DMS114 treated with DMSO at 0.1 percent for 48 hours (cell line): ENCODE measurements around the gene HTR7.
"Not testable (repeated sequence)": the region's sequence is repeated elsewhere in the genome, so short reads cannot be mapped to it uniquely, and the experiment has no call there.

Source experiments
- DNase-seq: peaks from one replicate; lab custom pipeline; 2025; ENCODE audit not compliant: unreplicated experiment; lab: John Stamatoyannopoulos, UW

The HTR7 gene

GRCh38 chr10:90859321-90859751, 1.5 kb upstream of the HTR7 start:
- DNase-seq = no peak

GRCh38 chr10:90858461-90858968, 676 bp upstream of the HTR7 start:
- no peak for DNase-seq

- no peak for DNase-seq
Measured at GRCh38 chr10:90856964-90857634, 740 bp downstream of the HTR7 start.

DNA sequence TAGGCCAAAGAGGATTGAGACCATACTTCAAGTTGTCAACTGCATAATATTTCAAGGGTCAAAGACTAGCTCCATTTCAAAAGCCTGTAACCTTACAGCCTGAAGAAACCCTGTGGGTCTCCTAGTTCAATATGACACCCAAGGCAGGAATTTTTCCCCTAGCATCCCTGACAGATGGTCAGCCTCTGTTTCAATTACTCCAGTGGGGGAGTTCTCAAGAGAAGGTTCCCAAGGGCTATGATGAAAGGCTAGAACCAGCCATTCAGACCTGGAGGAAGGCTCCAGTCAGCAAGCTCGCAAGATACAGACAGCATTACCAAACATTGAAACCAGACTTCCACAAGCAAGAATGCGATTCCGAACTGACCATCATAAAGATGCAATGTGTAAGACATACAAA, 1.6 kb downstream of the HTR7 start:
- DNase-seq = no peak

DNA sequence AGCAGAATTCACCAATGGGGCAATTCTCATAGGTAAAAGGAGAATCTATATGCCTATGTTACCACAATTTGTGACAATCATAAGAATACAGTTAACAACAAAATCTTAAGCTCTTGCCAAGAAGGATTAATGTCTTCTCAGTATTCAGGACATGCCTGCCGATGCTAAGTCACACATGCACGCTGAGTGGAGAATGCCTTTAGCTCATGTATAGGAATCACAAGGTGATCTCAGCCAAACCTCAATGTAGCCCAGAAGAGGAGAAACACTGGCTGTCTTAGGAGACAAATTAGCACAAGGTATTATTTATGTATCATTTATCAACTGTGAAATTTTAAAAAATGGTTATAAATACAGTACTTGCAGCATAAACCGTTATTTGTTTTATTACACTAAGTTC, 2.7 kb downstream of the HTR7 start:
- no peak for DNase-seq

DNA sequence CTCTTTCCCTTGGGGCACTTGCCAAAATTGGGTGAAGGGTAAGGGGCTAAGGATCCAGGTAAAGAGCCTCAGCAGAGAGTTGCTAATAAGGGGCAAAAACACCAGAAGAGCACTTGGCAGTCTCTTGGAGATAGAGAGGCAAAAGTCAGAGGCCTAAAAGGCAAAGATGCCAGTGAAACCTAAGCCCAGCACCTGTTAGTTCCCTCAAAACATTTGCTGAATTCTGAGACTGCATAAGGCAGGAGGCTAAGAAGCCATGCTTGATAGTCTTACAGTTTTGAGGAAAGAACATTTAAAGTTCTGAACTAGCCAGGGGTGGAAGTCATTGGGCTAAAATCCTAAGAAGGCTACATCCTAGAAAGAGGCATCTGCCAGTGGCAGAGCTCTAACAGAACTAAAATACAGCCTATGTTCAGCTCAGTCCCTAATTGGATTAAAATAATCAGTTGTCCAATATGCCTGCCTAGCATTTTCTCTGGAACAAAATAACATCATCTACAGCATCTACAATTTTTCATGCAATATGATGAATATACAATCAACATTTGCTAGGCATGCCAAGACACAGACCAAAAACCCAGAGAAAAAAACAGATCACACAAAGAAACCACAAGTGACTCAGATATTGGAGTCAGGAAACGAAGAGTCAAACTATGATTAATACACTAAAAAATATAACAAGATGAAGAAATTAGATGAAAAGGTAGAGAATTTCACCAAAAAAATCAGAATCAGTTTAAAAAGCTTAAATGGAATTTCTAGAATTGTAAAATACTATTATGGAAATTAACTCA, 7.7 kb downstream of the HTR7 start:
- DNase-seq = no peak

DNA sequence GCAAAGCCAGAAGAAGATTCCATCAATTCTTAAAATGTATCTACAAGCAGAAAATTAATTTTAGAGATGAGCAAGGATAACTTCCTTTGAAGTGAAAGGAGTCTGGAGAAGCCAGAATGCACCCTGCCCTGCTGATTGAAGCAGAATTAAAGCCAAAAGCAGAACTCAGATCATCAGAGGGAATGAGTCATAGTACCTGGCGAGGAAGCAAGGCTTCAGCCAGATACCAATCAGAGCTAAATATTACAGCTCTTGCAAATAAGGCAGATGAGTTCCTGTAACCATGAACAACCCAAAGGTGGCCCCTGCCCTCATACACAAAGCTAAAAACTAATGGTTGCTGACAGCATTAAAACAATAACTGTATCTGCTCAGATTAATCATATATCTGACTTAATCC, 10.4 kb downstream of the HTR7 start:
- no peak for DNase-seq

- DNase-seq = no peak
Measured at GRCh38 chr10:90846746-90847145, 11.1 kb downstream of the HTR7 start.

DNA sequence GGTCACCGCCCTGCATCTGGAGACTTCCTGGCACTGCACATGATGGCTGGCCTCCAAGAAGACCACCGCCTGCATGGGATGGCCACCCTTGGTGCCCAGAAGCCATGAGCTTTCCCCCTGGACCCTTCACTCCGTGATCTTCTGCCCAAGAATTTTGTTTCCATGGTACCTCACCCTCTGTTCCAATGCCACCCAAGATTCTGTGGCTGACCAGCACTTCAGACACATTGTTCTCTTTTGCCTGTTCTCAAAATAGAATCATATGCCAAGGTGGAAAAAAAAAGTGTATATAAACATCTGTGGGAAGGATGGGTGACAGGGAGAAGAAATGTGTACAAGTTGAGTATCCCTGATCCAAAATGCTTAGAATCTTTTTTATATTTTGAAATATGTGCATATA, 12.1 kb downstream of the HTR7 start:
- no peak for DNase-seq

DNA sequence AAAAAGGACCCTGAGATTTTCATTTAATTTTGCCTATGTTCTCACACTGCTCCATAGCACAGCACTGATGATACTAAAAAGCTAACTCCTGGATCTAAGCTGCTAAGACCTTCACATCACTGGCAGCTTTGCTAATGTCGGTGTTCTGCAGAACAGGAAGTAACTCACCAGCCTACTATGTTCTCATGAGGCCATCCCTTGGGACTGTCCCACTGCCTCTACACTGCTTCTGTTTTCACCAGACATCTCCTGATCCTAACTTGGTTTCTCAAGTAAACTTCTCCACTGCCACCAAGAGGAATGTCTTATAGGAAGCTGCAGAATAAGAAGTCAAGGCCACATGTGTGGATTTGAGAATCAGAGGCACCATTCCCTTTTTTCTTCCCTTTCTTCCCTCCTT, 15.1 kb downstream of the HTR7 start:
- DNase-seq = no peak

DNA sequence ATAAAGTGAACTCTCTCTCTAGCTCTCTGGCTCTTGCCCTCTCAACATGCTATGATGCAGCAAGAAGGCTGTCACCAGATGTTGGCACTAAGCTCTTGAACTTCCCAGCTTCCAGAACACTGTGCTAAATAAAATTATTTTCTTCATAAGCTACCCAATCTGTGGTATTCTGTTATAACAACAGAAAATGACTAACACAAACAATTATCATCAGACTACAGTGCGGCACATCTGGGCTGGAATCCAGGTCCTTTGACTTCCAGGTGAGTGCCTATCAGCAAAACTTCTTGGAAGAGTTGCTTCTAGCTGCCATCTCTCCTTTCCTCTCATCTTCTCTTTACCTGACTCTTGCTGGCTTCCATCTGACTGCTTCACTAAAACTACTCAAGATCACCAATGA, 20.4 kb downstream of the HTR7 start:
- no peak for DNase-seq

DNA sequence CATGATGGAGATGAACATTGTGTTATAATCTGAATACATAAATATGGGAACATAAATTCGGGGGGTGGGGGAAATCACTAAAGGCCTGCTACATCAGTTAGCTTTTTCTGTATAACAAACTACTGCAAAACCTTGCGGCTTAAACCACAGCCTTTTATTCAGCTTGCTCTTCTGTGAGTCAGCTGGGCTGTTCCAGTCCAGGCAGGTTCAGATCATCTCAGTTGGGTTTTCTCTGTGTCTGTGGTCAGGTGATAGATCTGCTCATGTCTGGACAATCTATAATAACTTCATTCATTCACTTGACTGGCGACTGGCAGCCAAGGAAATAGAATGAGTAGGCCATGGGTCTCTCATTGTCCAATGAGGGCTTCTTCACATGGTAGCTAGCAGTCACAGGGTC, 23.5 kb downstream of the HTR7 start:
- no peak for DNase-seq

DNA sequence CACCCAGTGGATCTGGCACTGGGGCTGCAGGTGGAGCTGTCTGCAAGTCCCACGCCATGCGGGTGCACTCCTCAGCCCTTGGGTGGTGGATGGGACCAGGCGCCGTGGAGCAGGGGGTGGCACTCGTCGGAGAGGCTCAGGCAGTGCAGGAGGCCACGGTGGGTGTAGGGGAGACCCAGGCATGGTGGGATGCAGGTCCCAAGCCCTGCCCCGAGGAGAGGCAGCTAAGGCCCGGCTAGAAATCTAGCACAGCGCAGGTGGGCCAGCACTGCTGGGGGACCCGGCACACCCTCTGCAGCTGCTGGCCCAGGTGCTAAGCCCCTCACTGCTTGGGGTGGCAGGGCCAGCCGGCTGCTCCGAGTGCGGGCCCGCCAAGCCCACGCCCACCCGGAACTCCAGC, 25.7 kb downstream of the HTR7 start:
- no peak for DNase-seq

GRCh38 chr10:90822508-90822907, 35.3 kb downstream of the HTR7 start:
- no peak for DNase-seq

DNA sequence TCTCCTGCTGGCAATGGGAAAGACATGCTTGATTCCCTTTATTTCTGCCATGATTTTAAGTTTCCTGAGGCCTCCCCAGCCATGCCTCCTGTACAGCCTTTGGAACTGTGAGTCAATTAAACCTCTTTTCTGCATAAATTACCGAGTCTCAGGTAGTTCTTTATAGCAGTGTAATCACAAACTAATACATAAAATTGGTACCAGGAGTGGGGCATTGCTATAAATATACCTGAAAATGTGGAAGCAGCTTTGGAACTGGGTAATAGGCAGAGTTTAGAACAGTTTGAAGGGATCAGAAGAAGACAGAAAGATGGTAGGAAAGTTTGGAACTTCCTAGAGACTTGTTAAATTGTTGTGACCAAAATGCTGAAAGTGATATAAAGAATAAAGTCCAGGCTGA, 36.0 kb downstream of the HTR7 start:
- DNase-seq = not testable (repeated sequence)

DNA sequence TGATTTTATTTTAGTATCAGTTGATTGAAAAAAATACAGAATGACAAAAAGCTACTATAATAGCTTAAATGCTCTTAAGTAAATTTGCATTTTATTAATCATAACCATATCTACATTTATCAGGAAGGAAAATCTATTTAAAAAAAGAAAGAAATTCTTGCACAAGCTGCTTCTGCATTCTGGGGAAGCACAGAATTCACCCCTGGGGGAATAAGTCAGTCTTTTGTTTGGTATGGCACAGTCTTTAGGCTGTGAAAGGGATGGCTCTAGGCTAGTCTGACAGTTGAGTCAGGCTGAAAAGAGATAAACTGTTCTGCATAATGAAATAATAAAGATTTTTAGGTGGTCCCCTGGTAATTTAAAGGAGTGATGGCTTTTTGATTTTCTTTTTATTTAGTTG, 37.9 kb downstream of the HTR7 start:
- DNase-seq = no peak

GRCh38 chr10:90818736-90819135, 39.1 kb downstream of the HTR7 start:
- no peak for DNase-seq

DNA sequence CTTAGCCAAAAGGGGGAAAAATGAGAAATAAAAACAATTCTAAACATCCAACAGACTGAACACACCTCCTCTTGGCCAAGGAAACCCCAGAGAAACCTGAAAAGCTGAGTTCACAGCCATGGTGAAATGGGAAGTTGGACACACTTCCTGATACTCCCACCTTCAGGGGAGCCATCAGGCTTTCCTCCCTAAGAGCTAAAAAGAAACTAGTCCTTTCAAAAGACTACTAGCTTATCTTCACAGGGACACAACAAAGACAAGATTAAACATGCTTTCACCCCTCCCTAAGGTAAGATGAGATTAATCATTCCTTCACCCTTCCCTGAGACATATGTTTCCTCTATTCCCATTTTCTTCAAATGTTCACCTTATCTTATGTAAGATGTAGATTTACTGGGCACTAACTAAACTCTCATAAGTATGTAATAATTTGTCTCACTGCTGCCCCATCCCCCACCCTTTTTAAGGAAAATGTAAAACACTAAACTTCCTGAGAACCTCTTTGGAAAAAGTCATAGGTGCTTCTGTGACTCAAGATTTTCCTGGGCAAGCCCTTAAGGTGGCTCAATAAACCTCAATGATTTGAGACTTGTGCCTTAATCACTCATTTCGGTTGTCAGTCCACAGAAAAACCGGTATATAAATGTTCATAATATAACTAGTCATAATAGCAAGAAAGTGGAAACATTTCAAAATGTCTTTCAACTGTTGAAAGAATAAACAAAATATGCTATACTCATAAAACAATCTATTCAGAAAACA, 40.5 kb downstream of the HTR7 start:
- no peak for DNase-seq

DNA sequence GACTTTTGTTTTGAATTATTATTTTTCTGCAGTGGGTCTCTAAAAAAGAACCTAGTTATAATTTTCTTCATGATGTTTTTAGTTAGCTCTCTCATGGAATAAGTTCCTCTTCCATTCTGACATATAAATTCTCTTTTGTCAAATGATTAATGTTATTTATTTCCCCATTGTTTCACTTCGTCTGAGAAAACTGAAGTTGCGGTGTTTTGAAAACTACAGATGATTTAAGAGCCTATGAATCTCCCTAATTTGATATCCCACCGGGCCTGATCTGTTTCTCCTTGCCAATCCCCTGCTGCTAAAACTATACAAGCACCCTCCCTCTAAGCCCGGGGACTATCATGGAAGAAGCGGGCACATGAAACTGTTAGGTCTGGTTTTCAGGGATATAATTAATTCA, 41.4 kb downstream of the HTR7 start:
- no peak for DNase-seq

- DNase-seq = no peak
Measured at GRCh38 chr10:90813594-90814365, 44.1 kb downstream of the HTR7 start.

GRCh38 chr10:90807106-90807505, 50.7 kb downstream of the HTR7 start:
- not testable (repeated sequence) for DNase-seq
